Sciatic nerve (tissue), 2 donors: ENCODE data around the gene YIPF2. TPM values are rescaled to one million over a fixed set of nuclear protein-coding genes. Genes with fewer than 3 reads are reported as not detected.
A peak's percentile ranks its signal among the peaks of the same experiment; 100 is the strongest.
"Not testable (repeated sequence)": the region's sequence is repeated elsewhere in the genome, so short reads cannot be mapped to it uniquely, and the experiment has no call there.

Source experiments
- ATAC-seq: fragments of 200-7000 bp; cut with Tn5 transposase; one replicate; pipeline ENCODE4 v1.9.1; 2020; ENCODE audit warnings: mild to moderate bottlenecking, moderate library complexity
- DNase-seq: peaks from one replicate; pipeline ENCODE4 v3.0.0-alpha.2; 2020; ENCODE audit warnings: low spot score
- intact Hi-C: fragments of 100-400 bp; cut with DNase I; formaldehyde crosslinking; loops from one replicate; pipeline ENCODE4 v1.14.2; 2022
- total RNA-seq: library from RNA; stranded (reverse); fragmentation: NEBNext Ultra II Directional; extraction: Animal tissue kit (Norgen Biotek cat#: 25700); gene quantifications from one replicate; pipeline ENCODE4 v1.2.1, GENCODE V29; 2021
- donor health status: DM: no; HTN: no; CAD: no.
- donor health status: DM: no; HTN: no; CAD: no.

Gene YIPF2
- total RNA-seq, 1 donor from 2014 or later = 33.1 TPM

- intact Hi-C loops = no loop called here
- no peak for ATAC-seq
Observed at GRCh38 chr19:10887616-10888367, 40.6 kb downstream of the YIPF2 start.

GRCh38 chr19:10885201-10886169 lies 43.0 kb downstream of the YIPF2 start:
- DNase-seq = no peak
- no peak for ATAC-seq
- intact Hi-C loops = no loop called here

More at GRCh38 chr19:10887616-10888367, 40.6 kb downstream of the YIPF2 start:
- no peak for DNase-seq

GRCh38 chr19:10884274-10884673 lies 44.2 kb downstream of the YIPF2 start:
- DNase-seq = no peak
- no peak for ATAC-seq
- intact Hi-C loops = no loop called here

DNA sequence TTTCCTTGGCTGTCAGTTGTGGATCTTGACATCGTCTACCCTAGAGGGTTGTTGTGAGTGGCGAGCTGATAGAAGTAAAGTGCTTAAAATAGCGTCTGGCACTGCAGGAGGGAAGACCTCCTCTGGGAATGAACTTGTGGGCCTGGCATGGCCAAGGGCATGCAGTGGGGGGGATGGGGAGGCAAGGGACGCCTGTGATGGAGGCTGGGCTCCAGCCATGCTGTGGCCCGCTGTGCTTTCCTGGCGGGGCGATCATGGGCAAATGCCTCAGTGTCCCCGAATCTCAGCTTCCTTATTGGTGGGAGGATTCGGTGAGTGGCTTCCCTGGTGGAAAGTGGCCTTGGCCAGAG lies 46.4 kb downstream of the YIPF2 start:
- DNase-seq = no peak
- intact Hi-C loops = no loop called here
- ATAC-seq = no peak

DNA sequence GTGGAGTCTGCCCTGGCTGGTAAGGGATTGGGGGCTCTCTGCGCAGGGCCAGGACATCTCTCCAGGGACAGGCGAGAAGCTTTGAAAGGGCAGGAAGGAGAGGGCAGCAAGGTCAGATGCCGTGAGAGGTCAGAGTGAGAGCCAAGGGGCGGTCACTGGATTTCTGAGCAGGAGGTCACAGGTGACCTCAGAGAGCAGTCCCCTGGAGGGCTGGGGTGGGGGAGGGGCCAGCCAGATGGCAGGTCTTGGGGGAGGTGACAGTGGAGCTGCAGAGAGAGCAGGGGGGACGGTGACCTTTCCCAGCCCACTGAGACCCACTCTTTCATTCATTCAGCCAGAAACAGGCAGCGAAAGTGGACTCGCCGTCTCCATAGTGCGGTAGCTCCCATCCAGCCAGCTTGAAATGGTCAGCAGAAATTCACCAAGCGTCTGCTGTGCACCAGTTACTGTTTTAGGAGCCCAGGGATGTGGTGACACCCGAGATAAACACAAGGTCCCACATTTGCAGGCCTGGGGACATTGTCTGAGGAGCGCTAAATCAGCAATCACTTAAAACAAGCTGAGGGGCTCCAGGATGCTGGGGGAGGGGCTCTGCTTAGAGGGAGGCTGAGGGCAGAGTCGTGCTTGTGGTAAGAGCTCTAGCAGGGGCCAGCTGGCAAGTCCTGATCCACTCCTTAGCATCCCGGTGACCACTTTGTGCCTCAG lies 46.9 kb downstream of the YIPF2 start:
- no peak for DNase-seq
- ATAC-seq = no peak
- intact Hi-C loops = no loop called here

- ATAC-seq (no peak), DNase-seq (no peak)
- intact Hi-C loops = loop anchor here (10.0 kb wide), 1 partner anchor 47 kb away; the partner anchor contains the start of genes TIMM29 and YIPF2
Observed at GRCh38 chr19:10878253-10878652, 50.2 kb downstream of the YIPF2 start.

- intact Hi-C loops = loop anchor here (10.0 kb wide), 1 partner anchor 47 kb away; the partner anchor contains the start of genes TIMM29 and YIPF2
- DNase-seq, ATAC-seq: not testable (repeated sequence)
Observed at GRCh38 chr19:10877608-10878007, 50.8 kb downstream of the YIPF2 start.

GRCh38 chr19:10876459-10877240 lies 51.8 kb downstream of the YIPF2 start:
- no peak for DNase-seq
- peak; percentile 23 for ATAC-seq
- intact Hi-C loops = loop anchor here (10.0 kb wide), 1 partner anchor 48 kb away; the partner anchor contains the start of genes TIMM29 and YIPF2

DNA sequence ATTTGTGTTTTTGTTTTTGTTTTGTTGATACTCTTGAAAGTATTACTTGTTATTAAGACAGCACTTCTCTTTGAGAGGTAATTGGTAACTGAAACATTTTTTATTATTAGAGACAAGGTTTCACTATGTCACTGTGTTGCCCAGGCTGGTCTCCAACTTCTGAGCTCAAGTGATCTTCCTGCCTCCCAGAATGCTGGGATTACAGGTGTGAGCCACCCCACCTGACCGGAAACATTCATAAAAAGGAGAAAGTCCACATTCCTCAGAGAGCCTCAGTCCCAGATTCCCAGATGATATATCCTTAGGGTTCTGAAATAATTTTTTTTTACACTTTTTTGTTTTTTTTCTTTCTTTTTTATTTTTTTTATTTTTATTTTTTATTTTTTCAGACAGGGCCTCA lies 54.4 kb downstream of the YIPF2 start:
- no peak for DNase-seq
- no peak for ATAC-seq
- intact Hi-C loops = loop anchor here (10.0 kb wide), 1 partner anchor 51 kb away; the partner anchor contains the start of genes TIMM29 and YIPF2

DNA sequence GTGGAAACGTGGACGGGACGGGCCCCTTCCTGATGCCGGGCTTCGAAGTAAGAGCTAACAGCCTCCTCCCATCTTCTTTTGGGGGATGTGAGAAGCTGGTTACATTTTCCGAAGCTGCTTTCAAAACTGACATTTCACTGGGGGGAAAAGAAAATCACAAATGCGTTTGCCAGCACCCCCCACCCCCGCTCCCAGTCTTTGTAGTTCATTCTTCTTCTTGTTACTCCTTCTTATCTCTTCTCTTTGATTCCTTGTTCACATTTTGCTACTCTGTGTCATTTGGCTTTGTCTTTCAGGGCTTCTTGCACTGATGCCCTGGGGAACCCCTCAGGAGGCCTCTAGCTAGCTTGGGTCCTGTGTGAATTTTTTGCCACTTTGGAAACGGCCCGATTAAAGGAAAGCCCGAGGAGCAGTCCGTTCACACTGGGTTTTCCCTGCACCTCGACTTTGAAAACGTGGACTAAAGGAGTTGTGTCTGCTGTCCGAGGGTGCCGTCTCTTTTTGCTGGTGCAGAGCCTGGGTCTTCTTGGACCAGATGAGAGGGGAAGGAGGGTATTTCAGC lies 55.8 kb downstream of the YIPF2 start:
- intact Hi-C loops = loop anchor here (10.0 kb wide), 1 partner anchor 52 kb away; the partner anchor contains the start of genes TIMM29 and YIPF2
- ATAC-seq (no peak), DNase-seq (no peak)

Other genes starting within 250 kb of the YIPF2 start
- gene QTRT1, start 227.2 kb downstream of the YIPF2 start, total RNA-seq = 43.8 TPM
- gene DNM2, start 210.6 kb downstream of the YIPF2 start, total RNA-seq = 136 TPM
- gene TMED1, start 92.4 kb downstream of the YIPF2 start, total RNA-seq = 20.0 TPM
- gene C19orf38, start 80.2 kb downstream of the YIPF2 start, total RNA-seq = 2.7 TPM
- 33.3 TPM for gene CARM1, start 57.1 kb downstream of the YIPF2 start, total RNA-seq
- 14.4 TPM for gene TIMM29, start 172 bp upstream of the YIPF2 start, total RNA-seq
- 77.8 TPM for gene SMARCA4, start 32.4 kb upstream of the YIPF2 start, total RNA-seq
- 155 TPM for gene LDLR, start 160.8 kb upstream of the YIPF2 start, total RNA-seq
- gene SPC24, start 227.1 kb upstream of the YIPF2 start, total RNA-seq = 1.3 TPM